ENCODE results near the gene MAST4. TPM values are rescaled to one million over a fixed set of nuclear protein-coding genes. Genes with fewer than 3 reads are reported as not detected.

The MAST4 gene
- total and polyA plus RNA-seq, 2 of the 13 experiments (the other 11 are each of a cell fraction or from before 2014, with no cell fraction given): 3.4 to 3.7 TPM

- TF ChIP-seq, protein P1, sequence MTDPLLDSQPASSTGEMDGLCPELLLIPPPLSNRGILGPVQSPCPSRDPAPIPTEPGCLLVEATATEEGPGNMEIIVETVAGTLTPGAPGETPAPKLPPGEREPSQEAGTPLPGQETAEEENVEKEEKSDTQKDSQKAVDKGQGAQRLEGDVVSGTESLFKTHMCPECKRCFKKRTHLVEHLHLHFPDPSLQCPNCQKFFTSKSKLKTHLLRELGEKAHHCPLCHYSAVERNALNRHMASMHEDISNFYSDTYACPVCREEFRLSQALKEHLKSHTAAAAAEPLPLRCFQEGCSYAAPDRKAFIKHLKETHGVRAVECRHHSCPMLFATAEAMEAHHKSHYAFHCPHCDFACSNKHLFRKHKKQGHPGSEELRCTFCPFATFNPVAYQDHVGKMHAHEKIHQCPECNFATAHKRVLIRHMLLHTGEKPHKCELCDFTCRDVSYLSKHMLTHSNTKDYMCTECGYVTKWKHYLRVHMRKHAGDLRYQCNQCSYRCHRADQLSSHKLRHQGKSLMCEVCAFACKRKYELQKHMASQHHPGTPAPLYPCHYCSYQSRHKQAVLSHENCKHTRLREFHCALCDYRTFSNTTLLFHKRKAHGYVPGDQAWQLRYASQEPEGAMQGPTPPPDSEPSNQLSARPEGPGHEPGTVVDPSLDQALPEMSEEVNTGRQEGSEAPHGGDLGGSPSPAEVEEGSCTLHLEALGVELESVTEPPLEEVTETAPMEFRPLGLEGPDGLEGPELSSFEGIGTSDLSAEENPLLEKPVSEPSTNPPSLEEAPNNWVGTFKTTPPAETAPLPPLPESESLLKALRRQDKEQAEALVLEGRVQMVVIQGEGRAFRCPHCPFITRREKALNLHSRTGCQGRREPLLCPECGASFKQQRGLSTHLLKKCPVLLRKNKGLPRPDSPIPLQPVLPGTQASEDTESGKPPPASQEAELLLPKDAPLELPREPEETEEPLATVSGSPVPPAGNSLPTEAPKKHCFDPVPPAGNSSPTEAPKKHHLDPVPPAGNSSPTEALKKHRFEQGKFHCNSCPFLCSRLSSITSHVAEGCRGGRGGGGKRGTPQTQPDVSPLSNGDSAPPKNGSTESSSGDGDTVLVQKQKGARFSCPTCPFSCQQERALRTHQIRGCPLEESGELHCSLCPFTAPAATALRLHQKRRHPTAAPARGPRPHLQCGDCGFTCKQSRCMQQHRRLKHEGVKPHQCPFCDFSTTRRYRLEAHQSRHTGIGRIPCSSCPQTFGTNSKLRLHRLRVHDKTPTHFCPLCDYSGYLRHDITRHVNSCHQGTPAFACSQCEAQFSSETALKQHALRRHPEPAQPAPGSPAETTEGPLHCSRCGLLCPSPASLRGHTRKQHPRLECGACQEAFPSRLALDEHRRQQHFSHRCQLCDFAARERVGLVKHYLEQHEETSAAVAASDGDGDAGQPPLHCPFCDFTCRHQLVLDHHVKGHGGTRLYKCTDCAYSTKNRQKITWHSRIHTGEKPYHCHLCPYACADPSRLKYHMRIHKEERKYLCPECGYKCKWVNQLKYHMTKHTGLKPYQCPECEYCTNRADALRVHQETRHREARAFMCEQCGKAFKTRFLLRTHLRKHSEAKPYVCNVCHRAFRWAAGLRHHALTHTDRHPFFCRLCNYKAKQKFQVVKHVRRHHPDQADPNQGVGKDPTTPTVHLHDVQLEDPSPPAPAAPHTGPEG (CRISPR knock-in tag; IDR thresholded peaks at IDR 0.05): no peak
- TF ChIP-seq ZNF256 (CRISPR knock-in tag; conservative IDR thresholded peaks at IDR 0.05): no peak
Measured at GRCh38 chr5:67188274-67189078, 592.3 kb downstream of the MAST4 start (continued).

- Histone ChIP-seq H3K27me3 (ENCODE audit: control insufficient read depth in 1 of 2, insufficient read depth in 2 of 2, low read length in 2 of 2) (no peaks in the 10 kb centered on the region; a peak in 1 of 5 replicates), H3K9me3 (ENCODE audit: low read length) (no peaks in the 10 kb centered on the region), H3K27ac (ENCODE audit: extremely low read length, insufficient read depth, low read length) (no peak overlapping the region), H3K4me3 (replicated peaks in 1 of 3; ENCODE audit: insufficient read depth in 1 of 3, low read depth in 2 of 3, low read length in 3 of 3) (no peak overlapping the region), H2AFZ (ENCODE audit: low read length) (no peak overlapping the region), H3K4me2 (ENCODE audit: low read depth, low read length) (no peak overlapping the region), H3K79me2 (ENCODE audit: insufficient read depth, low read length) (no peaks in the 10 kb centered on the region), H3K9ac (ENCODE audit: insufficient read depth, low read depth, low read length) (no peak overlapping the region), H3K4me1 (ENCODE audit: insufficient read depth, low read length) (no peaks in the 10 kb centered on the region), H4K20me1 (ENCODE audit: insufficient read depth, low read length) (no peaks in the 10 kb centered on the region), H3K36me3 (replicated peaks in 1 of 2; ENCODE audit: control insufficient read depth in 1 of 2, insufficient read depth in 2 of 2, low read length in 2 of 2) (no peaks in the 10 kb centered on the region)
- no peak for ATAC-seq
- in situ Hi-C loops (cut with HindIII; ENCODE audit: extremely low pct_ligation_motif_present, low pct_unique_long_range_greater_than_20kb) (no loop called here), intact Hi-C loops (cut with micrococcal nuclease; ENCODE audit: unreplicated experiment) (no loop called here)
- ChIA-PET POLR2A (no interaction called here), CTCF (ENCODE audit: low intra/inter-chr PET ratio, low total read pairs) (no interaction called here)
- BruUV-seq (replicated peaks): no TSS peak
- WGBS (ENCODE audit: low lambda C conversion rate): 71% methylated on average over 3 of the region's 3 CpGs
- no peak for FAIRE-seq
- DNase-seq (ENCODE audit: low spot score): no peak
- TF ChIP-seq, protein P2, sequence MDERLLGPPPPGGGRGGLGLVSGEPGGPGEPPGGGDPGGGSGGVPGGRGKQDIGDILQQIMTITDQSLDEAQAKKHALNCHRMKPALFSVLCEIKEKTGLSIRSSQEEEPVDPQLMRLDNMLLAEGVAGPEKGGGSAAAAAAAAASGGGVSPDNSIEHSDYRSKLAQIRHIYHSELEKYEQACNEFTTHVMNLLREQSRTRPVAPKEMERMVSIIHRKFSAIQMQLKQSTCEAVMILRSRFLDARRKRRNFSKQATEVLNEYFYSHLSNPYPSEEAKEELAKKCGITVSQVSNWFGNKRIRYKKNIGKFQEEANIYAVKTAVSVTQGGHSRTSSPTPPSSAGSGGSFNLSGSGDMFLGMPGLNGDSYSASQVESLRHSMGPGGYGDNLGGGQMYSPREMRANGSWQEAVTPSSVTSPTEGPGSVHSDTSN (CRISPR knock-in tag; IDR thresholded peaks at IDR 0.05): no peak
- TF ChIP-seq ZNF382 (CRISPR knock-in tag; IDR thresholded peaks at IDR 0.05; ENCODE audit: borderline replicate concordance) (no peak), TAF1 (CRISPR knock-in tag; IDR thresholded peaks at IDR 0.05) (no peak), YY1 (IDR thresholded peaks at IDR 0.05; ENCODE audit: insufficient read depth, insufficient replicate concordance, low read depth, low read length) (no peak)
- TF ChIP-seq, protein P3, sequence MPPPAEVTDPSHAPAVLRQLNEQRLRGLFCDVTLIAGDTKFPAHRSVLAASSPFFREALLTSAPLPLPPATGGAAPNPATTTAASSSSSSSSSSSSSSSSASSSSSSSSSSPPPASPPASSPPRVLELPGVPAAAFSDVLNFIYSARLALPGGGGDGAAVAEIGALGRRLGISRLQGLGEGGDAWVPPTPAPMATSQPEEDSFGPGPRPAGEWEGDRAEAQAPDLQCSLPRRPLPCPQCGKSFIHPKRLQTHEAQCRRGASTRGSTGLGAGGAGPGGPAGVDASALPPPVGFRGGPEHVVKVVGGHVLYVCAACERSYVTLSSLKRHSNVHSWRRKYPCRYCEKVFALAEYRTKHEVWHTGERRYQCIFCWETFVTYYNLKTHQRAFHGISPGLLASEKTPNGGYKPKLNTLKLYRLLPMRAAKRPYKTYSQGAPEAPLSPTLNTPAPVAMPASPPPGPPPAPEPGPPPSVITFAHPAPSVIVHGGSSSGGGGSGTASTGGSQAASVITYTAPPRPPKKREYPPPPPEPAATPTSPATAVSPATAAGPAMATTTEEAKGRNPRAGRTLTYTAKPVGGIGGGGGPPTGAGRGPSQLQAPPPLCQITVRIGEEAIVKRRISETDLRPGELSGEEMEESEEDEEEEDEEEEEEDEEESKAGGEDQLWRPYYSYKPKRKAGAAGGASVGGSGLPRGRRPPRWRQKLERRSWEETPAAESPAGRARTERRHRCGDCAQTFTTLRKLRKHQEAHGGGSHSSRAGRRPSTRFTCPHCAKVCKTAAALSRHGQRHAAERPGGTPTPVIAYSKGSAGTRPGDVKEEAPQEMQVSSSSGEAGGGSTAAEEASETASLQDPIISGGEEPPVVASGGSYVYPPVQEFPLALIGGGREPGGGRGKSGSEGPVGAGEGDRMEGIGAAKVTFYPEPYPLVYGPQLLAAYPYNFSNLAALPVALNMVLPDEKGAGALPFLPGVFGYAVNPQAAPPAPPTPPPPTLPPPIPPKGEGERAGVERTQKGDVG (CRISPR knock-in tag; IDR thresholded peaks at IDR 0.05; ENCODE audit: borderline replicate concordance): no peak
- TF ChIP-seq, protein P4, sequence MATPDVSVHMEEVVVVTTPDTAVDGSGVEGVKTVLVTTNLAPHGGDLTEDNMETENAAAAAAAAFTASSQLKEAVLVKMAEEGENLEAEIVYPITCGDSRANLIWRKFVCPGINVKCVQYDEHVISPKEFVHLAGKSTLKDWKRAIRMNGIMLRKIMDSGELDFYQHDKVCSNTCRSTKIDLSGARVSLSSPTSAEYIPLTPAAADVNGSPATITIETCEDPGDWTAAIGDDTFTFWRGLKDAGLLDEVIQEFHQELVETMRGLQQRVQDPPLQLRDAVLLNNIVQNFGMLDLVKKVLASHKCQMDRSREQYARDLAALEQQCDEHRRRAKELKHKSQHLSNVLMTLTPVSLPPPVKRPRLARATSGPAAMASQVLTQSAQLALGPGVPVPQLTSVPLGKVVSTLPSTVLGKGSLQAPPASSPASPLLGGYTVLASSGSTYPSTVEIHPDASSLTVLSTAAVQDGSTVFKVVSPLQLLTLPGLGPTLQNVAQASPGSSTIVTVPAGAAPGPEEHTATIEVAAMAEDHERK (CRISPR knock-in tag; IDR thresholded peaks at IDR 0.05; ENCODE audit: low read depth): no peak
Measured at GRCh38 chr5:67189079-67189354, 592.8 kb downstream of the MAST4 start.

Data from HepG2 (cell line).